ENCODE results near the gene OVOL3.
"Not testable (repeated sequence)": the region's sequence is repeated elsewhere in the genome, so short reads cannot be mapped to it uniquely, and the experiment has no call there.

OVOL3 gene

GRCh38 chr19:36101550-36102327 lies 9.2 kb upstream of the OVOL3 start:
- no peak for DNase-seq

GRCh38 chr19:36103040-36103626 lies 7.8 kb upstream of the OVOL3 start:
- DNase-seq, result no peak

- DNase-seq, result no peak
Observed at GRCh38 chr19:36103842-36104552, 6.9 kb upstream of the OVOL3 start.

- DNase-seq, result no peak
Observed at GRCh38 chr19:36106441-36106840, 4.5 kb upstream of the OVOL3 start.

- DNase-seq, result no peak
Observed at GRCh38 chr19:36106991-36107390, 4.0 kb upstream of the OVOL3 start.

GRCh38 chr19:36108684-36109083 lies 2.3 kb upstream of the OVOL3 start:
- DNase-seq, result no peak

- DNase-seq, result no peak
Observed at GRCh38 chr19:36111200-36111539, 227 bp downstream of the OVOL3 start.

- DNase-seq, result no peak
Observed at GRCh38 chr19:36112678-36113077, 1.7 kb downstream of the OVOL3 start.

- no peak for DNase-seq
Observed at GRCh38 chr19:36113425-36113824, 2.5 kb downstream of the OVOL3 start.

- DNase-seq, result peak; percentile 17 to 54 (median 32)
Observed at GRCh38 chr19:36113894-36114720, 3.2 kb downstream of the OVOL3 start.

GRCh38 chr19:36114721-36115452 lies 3.9 kb downstream of the OVOL3 start, which contains the start of gene POLR2I:
TSS of gene POLR2I (minus strand) at chr19:36114875. CDS start at chr19:36114856, 19 bp downstream.
- DNase-seq, result peak; percentile 98 to 99 (median 99)

- no peak for DNase-seq
Observed at GRCh38 chr19:36115453-36116343, 4.8 kb downstream of the OVOL3 start, which contains the start of gene TBCB. TSS of gene TBCB (plus strand) at chr19:36115468. CDS start at chr19:36115561, 93 bp downstream.

- no peak for DNase-seq
Observed at GRCh38 chr19:36116344-36116637, 5.3 kb downstream of the OVOL3 start.

- peak in 2 of 3 experiments; percentile 79 to 93 for DNase-seq
Observed at GRCh38 chr19:36120092-36120983, 9.4 kb downstream of the OVOL3 start.

GRCh38 chr19:36120984-36121358 lies 10.0 kb downstream of the OVOL3 start:
- DNase-seq, result no peak

- DNase-seq, result no peak
Observed at GRCh38 chr19:36121486-36122124, 10.7 kb downstream of the OVOL3 start.

- no peak for DNase-seq
Observed at GRCh38 chr19:36125557-36125956, 14.6 kb downstream of the OVOL3 start.

GRCh38 chr19:36128392-36128736 lies 17.4 kb downstream of the OVOL3 start:
- DNase-seq, result peak in 1 of 3 experiments; percentile 52

GRCh38 chr19:36131221-36131620 lies 20.3 kb downstream of the OVOL3 start:
- not testable (repeated sequence) for DNase-seq

GRCh38 chr19:36134867-36135266 lies 23.9 kb downstream of the OVOL3 start:
- DNase-seq, result not testable (repeated sequence)
